ENCODE results near the gene KY. TPM values are rescaled to one million over a fixed set of nuclear protein-coding genes. Genes with fewer than 3 reads are reported as not detected.

Gene KY
- total and polyA plus RNA-seq, 2 donors (not counting 1 experiment from before 2014, with no cell fraction given): under 0.01 to 0.12 TPM

DNA sequence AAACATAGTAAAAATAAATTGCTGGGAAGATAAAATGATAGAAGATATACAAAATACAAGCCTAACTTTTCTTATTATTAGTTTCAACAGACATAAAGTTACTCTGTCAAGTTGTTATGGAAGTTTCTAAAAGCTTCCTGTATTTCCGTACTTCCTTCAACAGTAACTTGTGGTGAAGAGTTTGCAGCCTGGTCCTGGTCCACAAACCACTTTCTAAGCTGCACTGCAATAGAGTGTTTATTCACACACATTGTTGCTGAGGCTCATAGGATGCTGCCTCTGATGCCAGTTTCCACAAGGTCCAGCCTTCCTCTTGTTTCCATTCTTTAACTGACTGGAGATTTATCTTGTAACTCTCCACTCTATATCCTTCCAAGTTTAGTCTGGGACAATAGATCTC is 39.4 kb upstream of the KY start:
- H3K27ac ChIP-seq (ENCODE audit: insufficient read depth, low read length): no peak overlapping the region
- H2AFZ ChIP-seq (ENCODE audit: low read length): no peak overlapping the region
- H3K4me1 ChIP-seq (ENCODE audit: control insufficient read depth, extremely low read depth, insufficient read depth, low read length): peaks cover 3% of the 10 kb centered on the region
- H3K79me2 ChIP-seq (ENCODE audit: control insufficient read depth, insufficient read depth, low read length): no peaks in the 10 kb centered on the region
- DNase-seq (ENCODE audit: low read depth in 2 of 2): no peak
- no peak overlapping the region for H3K4me2 ChIP-seq (ENCODE audit: extremely low read depth, insufficient read depth, low read length)
- no peaks in the 10 kb centered on the region for H3K27me3 ChIP-seq (ENCODE audit: control insufficient read depth, insufficient read depth, low read length)
- no peak overlapping the region for H3K9ac ChIP-seq (ENCODE audit: insufficient read depth, low read length)
- no peak overlapping the region for H3K4me3 ChIP-seq (replicated peaks in 1 of 4; ENCODE audit: control extremely low read depth in 1 of 4, insufficient read depth in 1 of 4, low read depth in 3 of 4, low read length in 4 of 4)
- no peaks in the 10 kb centered on the region for H3K36me3 ChIP-seq (ENCODE audit: control insufficient read depth, insufficient read depth, low read length)
- no peaks in the 10 kb centered on the region for H4K20me1 ChIP-seq (ENCODE audit: control insufficient read depth, extremely low read depth, insufficient read depth, low read length)
- H3K9me3 ChIP-seq (ENCODE audit: control insufficient read depth, insufficient read depth, low read depth, low read length): no peaks in the 10 kb centered on the region
- TF ChIP-seq, protein P1, sequence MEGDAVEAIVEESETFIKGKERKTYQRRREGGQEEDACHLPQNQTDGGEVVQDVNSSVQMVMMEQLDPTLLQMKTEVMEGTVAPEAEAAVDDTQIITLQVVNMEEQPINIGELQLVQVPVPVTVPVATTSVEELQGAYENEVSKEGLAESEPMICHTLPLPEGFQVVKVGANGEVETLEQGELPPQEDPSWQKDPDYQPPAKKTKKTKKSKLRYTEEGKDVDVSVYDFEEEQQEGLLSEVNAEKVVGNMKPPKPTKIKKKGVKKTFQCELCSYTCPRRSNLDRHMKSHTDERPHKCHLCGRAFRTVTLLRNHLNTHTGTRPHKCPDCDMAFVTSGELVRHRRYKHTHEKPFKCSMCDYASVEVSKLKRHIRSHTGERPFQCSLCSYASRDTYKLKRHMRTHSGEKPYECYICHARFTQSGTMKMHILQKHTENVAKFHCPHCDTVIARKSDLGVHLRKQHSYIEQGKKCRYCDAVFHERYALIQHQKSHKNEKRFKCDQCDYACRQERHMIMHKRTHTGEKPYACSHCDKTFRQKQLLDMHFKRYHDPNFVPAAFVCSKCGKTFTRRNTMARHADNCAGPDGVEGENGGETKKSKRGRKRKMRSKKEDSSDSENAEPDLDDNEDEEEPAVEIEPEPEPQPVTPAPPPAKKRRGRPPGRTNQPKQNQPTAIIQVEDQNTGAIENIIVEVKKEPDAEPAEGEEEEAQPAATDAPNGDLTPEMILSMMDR (conservative IDR thresholded peaks at IDR 0.05 in 1 of 2, IDR thresholded peaks at IDR 0.05 in 1 of 2; ENCODE audit: low read depth in 1 of 2, low read length in 2 of 2): no peak
- TF ChIP-seq EZH2 (IDR thresholded peaks at IDR 0.05; ENCODE audit: low read length, missing control alignments): no peak

DNA sequence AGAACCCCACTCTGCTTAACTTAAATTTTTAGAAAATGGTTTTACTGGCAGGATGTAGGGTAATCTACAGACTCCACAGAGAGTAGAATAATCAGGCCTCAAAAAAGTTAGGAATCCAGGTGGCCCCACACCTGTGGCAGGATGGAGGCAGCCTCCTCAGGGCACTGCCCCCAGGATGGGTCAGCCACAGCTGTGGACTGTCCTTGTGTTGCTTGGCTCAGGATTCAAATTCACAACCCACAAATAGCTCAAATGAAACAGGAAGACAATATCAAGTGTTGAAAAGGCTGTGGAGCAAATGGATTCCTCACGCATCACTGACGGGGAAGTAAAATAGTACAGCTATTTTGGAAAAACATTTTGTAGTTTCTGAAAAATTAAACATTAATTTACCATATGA is 36.8 kb upstream of the KY start:
- Histone ChIP-seq H3K9me3 (ENCODE audit: control insufficient read depth, insufficient read depth, low read depth, low read length) (no peaks in the 10 kb centered on the region), H3K4me1 (ENCODE audit: control insufficient read depth, extremely low read depth, insufficient read depth, low read length) (peaks cover 3% of the 10 kb centered on the region), H3K9ac (ENCODE audit: insufficient read depth, low read length) (no peak overlapping the region), H3K27ac (ENCODE audit: insufficient read depth, low read length) (no peak overlapping the region), H3K79me2 (ENCODE audit: control insufficient read depth, insufficient read depth, low read length) (no peaks in the 10 kb centered on the region), H4K20me1 (ENCODE audit: control insufficient read depth, extremely low read depth, insufficient read depth, low read length) (no peaks in the 10 kb centered on the region), H3K27me3 (ENCODE audit: control insufficient read depth, insufficient read depth, low read length) (no peaks in the 10 kb centered on the region), H3K4me3 (replicated peaks in 1 of 4; ENCODE audit: control extremely low read depth in 1 of 4, insufficient read depth in 1 of 4, low read depth in 3 of 4, low read length in 4 of 4) (no peak overlapping the region), H2AFZ (ENCODE audit: low read length) (no peak overlapping the region), H3K4me2 (ENCODE audit: extremely low read depth, insufficient read depth, low read length) (no peak overlapping the region), H3K36me3 (ENCODE audit: control insufficient read depth, insufficient read depth, low read length) (no peaks in the 10 kb centered on the region)
- TF ChIP-seq EZH2 (IDR thresholded peaks at IDR 0.05; ENCODE audit: low read length, missing control alignments): no peak
- TF ChIP-seq, protein P1 (conservative IDR thresholded peaks at IDR 0.05 in 1 of 2, IDR thresholded peaks at IDR 0.05 in 1 of 2; ENCODE audit: low read depth in 1 of 2, low read length in 2 of 2): no peak
- no peak for DNase-seq (ENCODE audit: low read depth in 2 of 2)

DNA sequence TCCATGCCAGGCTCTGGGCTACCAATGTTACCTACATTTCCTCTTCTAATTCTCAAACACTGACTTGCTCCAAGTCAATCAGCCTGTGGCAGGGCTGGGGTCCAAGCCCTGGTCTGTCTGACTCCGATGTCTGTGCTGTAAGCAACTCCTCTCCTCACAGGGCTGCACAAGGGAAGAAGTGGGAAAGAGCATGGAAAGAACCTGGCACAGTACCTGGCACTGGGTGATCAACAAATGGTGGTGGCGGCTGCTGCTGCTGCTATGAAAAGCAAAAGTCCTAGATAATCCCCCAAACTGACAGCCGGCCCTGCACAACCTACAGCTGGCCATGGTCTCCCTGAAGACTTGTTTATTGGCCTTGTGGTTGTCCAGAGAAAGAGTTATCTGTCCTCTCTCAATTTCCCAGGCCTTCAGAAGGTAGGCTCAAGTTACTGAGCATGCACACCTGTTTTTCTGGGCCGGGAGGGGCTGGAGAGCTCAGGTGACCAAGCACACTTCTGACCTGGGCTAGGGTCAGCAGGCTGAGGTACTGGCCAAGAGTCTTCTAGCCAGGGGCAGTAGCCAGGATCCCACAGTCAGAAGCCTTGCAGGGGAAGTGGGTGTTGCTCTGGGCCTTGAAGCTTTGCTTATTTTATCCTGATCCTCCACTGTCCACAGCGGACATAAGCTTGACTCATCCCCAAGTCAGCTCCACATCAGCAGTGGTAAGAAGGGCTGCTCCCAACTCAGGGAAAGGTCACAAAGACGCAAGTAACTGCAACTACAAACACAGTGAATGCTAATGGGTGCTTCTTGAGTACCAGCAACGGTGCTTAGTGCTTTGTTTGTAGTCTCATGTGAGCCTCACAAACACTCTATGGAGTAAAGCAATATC is 35.3 kb upstream of the KY start:
- no peak overlapping the region for H3K27ac ChIP-seq (ENCODE audit: insufficient read depth, low read length)

More for the DNA sequence above, 35.3 kb upstream of the KY start:
- H2AFZ ChIP-seq (ENCODE audit: low read length): no peak overlapping the region
- H3K9ac ChIP-seq (ENCODE audit: insufficient read depth, low read length): no peak overlapping the region
- peak; percentile 60 to 73 for DNase-seq (ENCODE audit: low read depth in 2 of 2)
- H3K36me3 ChIP-seq (ENCODE audit: control insufficient read depth, insufficient read depth, low read length): no peaks in the 10 kb centered on the region
- no peaks in the 10 kb centered on the region for H3K9me3 ChIP-seq (ENCODE audit: control insufficient read depth, insufficient read depth, low read depth, low read length)
- no peaks in the 10 kb centered on the region for H3K27me3 ChIP-seq (ENCODE audit: control insufficient read depth, insufficient read depth, low read length)
- H3K4me2 ChIP-seq (ENCODE audit: extremely low read depth, insufficient read depth, low read length): no peak overlapping the region
- no peak overlapping the region for H3K4me3 ChIP-seq (replicated peaks in 1 of 4; ENCODE audit: control extremely low read depth in 1 of 4, insufficient read depth in 1 of 4, low read depth in 3 of 4, low read length in 4 of 4)
- no peaks in the 10 kb centered on the region for H3K79me2 ChIP-seq (ENCODE audit: control insufficient read depth, insufficient read depth, low read length)
- no peaks in the 10 kb centered on the region for H4K20me1 ChIP-seq (ENCODE audit: control insufficient read depth, extremely low read depth, insufficient read depth, low read length)
- TF ChIP-seq, protein P1 (conservative IDR thresholded peaks at IDR 0.05 in 1 of 2, IDR thresholded peaks at IDR 0.05 in 1 of 2; ENCODE audit: low read depth in 1 of 2, low read length in 2 of 2): no peak
- TF ChIP-seq EZH2 (IDR thresholded peaks at IDR 0.05; ENCODE audit: low read length, missing control alignments): no peak
- H3K4me1 ChIP-seq (ENCODE audit: control insufficient read depth, extremely low read depth, insufficient read depth, low read length): peaks cover 3% of the 10 kb centered on the region

Measured in fibroblast of lung (primary cell).